ENCODE data around the gene GALNT2. TPM values are rescaled to one million over a fixed set of nuclear protein-coding genes. Genes with fewer than 3 reads are reported as not detected.

Gene GALNT2
- total RNA-seq, 4 donors from 2014 or later: 41.7 to 56.4 (median 50.7) TPM

DNA sequence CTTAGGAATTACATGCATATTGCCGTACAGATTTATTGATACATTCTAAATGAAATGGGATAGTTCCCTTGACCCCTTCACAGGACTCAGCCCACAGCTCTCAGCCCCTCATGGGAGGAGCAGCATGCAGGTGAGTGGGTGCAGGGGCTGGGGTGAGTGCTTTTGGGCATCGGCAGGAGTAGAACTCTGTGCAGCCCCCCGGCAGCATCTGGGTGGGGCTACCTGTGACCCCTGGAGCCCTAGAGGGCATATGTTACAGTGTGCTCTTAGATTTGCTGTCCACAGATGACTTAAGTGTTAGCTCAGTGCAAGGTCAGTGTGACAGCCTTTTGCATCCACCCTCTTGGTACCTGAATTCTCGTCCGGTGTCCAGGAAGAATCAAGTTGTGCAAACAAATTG lies 120.3 kb downstream of the GALNT2 start:
- TF ChIP-seq, protein P1, sequence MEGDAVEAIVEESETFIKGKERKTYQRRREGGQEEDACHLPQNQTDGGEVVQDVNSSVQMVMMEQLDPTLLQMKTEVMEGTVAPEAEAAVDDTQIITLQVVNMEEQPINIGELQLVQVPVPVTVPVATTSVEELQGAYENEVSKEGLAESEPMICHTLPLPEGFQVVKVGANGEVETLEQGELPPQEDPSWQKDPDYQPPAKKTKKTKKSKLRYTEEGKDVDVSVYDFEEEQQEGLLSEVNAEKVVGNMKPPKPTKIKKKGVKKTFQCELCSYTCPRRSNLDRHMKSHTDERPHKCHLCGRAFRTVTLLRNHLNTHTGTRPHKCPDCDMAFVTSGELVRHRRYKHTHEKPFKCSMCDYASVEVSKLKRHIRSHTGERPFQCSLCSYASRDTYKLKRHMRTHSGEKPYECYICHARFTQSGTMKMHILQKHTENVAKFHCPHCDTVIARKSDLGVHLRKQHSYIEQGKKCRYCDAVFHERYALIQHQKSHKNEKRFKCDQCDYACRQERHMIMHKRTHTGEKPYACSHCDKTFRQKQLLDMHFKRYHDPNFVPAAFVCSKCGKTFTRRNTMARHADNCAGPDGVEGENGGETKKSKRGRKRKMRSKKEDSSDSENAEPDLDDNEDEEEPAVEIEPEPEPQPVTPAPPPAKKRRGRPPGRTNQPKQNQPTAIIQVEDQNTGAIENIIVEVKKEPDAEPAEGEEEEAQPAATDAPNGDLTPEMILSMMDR (IDR thresholded peaks at IDR 0.05; ENCODE audit: low read depth): no peak

DNA sequence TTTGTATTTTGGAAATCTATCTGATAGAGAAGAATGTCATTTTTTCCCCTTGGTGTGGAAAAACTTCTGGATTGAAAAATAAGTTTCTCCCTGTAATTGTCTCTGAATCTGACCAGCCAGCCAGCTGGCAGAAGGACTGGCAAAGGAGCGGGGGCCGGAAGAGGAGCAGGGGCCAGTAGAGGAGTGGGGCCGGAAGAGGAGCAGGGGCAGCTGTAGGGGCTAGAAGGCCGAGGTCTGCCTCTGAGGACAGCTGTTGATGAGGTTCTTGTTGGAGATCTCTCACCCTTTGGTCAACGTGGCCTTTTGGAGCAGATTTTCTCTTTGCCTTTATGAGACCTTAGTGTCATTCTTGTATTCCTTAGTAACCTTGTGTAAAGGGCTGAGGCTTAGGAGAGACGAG lies 121.8 kb downstream of the GALNT2 start:
- TF ChIP-seq, protein P1 (IDR thresholded peaks at IDR 0.05; ENCODE audit: low read depth): no peak

DNA sequence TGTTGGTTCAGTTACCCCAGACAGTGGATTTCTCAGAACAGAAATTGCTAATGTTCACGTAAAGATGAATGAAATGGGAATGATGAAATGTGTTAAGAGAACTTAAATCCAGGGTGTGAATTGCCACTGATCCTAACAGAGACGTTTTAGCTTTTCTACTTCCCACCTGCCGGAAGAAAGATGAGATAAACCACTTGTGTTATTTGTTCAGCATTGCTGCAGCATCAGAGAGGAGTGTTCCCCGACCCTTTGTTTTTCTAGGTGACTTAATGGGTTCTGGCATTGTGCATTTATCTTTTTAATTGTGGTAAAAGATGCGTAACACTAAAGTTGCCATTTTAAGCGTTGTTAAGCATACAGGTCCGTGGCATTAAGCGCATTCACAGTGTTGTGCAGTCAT lies 122.3 kb downstream of the GALNT2 start:
- TF ChIP-seq, protein P1 (IDR thresholded peaks at IDR 0.05; ENCODE audit: low read depth): no peak

DNA sequence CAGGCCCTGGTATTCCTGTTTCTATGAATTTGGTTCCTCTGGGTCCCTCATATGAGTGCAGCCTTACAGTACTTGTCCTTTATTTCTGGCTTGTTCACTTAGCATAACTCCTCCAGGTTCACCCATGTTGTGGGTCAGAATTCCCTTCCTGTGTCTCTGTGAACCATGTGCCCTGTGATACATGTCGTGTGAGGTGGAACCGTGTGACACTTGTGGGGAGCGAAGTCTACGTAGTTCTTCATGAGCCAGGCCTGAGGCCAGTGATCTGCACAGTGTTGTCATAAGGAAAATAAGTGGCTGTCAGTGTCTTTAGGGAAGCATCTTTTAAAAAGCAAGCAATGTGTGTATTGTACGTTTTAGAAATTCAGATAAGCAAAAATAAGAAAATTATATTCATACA lies 122.8 kb downstream of the GALNT2 start:
- TF ChIP-seq, protein P1 (IDR thresholded peaks at IDR 0.05; ENCODE audit: low read depth): no peak

DNA sequence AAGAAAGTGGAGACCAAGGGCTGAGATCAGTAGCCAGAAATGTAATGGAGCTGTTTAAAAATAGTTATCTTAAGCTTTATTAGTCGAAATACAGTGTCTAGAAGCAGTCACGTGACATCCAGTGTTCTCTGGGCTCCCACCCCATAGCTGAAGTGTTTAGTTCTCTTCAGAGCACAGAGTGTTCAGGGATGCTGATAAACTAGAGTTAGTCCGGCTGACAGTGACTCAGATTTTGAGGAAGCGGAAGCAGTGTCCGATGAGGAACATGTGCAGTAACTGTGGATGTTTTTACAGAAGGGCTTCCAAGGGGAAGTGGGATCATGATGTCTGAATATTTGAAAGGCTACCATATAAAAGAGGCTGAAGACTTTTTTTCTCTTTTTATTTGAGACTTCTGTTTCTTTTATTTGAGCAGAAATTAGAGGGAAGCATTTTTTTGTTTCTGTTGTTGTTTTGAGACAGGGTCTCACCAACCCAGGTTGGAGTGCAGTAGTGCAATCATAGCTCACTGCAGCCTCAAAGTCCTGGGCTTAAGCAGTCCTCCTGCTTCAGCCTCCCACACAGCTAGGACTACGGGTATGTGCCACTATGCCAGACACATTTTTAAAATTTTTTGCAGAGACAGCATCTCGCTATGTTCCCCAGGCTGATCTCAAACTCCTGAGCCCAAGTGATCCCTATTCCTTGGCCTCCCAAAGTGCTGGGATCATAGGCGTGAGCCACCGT lies 124.2 kb downstream of the GALNT2 start:
- TF ChIP-seq, protein P1 (IDR thresholded peaks at IDR 0.05; ENCODE audit: low read depth): no peak

DNA sequence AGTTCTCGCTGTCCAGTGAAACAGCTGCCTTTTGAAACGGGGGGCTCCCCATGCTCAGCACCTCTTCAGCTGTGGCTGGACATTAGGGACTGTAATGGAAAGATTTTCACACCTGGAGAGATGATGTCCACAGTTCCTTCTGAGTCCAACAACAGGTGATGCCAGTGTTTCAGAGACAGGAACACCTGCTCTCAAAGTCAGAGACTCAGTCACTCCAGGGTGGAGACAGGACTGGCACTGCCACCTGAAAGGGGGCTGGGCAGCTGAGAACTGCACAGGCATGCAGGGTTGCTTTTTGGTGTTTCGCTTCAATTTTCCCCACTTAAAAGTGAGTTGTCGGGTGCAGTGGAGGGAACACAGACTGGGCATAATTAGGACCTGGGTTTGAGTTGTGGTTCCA lies 124.8 kb downstream of the GALNT2 start:
- TF ChIP-seq, protein P1 (IDR thresholded peaks at IDR 0.05; ENCODE audit: low read depth): no peak

DNA sequence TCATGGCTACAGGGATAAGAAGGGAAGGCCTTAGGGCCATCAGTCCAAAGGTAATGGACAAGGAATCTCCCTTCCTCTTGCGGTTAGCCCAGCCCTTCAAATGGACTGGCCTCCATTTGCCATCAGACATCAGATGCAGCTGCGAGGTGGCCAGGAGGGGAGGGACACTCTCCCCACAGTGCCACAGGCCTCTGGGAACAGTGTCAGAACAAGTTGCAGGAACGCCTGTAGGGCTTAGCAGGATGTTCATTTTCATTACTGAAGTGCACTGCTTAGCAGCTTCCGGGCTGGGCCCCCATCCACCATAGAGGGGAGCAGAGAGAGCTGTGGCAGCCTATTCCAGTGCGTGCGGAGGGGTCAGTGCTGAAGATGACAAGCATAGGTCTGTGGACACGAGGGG lies 127.5 kb downstream of the GALNT2 start:
- TF ChIP-seq, protein P1 (IDR thresholded peaks at IDR 0.05; ENCODE audit: low read depth): no peak

Measured in subcutaneous adipose tissue (tissue), 4 donors.